Prostate gland (tissue), 2 donors: ENCODE results near the gene ACVR2B. TPM values are rescaled to one million over a fixed set of nuclear protein-coding genes. Genes with fewer than 3 reads are reported as not detected.

ENCODE experiments used
- DNase-seq: peaks from one replicate; pipeline ENCODE4 v3.0.0-alpha.2; 2019; ENCODE audit warnings: low spot score
- H3K27ac ChIP-seq, 2 donors: fragments of 200-600 bp; sonication (generic); 2 replicates each; pipeline ENCODE4 v1.5.1; 2017 to 2019
- H3K27me3 ChIP-seq: fragments of 200-600 bp; sonication (generic); replicated peaks from 2 replicates; pipeline ENCODE4 v1.5.1; 2019; ENCODE audit not compliant: insufficient read depth
- H3K36me3 ChIP-seq, 2 donors: fragments of 200-600 bp; sonication (generic); 1 replicate in 1 of 2; 2 replicates in 1 of 2; pipeline versions ENCODE4 v1.5.1 to v1.8.1; 2017 to 2019
- H3K4me1 ChIP-seq: fragments of 200-600 bp; sonication (generic); replicated peaks from 2 replicates; pipeline ENCODE4 v1.5.1; 2019
- H3K4me3 ChIP-seq, 2 donors: fragments of 200-600 bp; sonication (generic); 2 replicates each; pipeline ENCODE4 v1.5.1; 2017 to 2019
- H3K9me3 ChIP-seq: fragments of 200-600 bp; sonication (generic); 2 replicates; pipeline ENCODE4 v1.5.1; 2017
- POLR2A ChIP-seq: fragments of 450-650 bp; IDR thresholded peaks from one replicate; pipeline ENCODE4 v1.6.1; 2016; ENCODE audit warnings: antibody characterized with exemption, mild to moderate bottlenecking
- POLR2AphosphoS5 ChIP-seq: sonication (generic); formaldehyde crosslinking; IDR thresholded peaks from one replicate; pipeline ENCODE4 v1.6.1; 2017; ENCODE audit warnings: antibody characterized with exemption
- WGBS: methylation state at CpG from one replicate; pipeline ENCODE4 v1.1.5; 2018; 5-methylcytosine and 5-hydroxymethylcytosine counted together
- intact Hi-C: fragments of 100-400 bp; cut with DNase I; formaldehyde crosslinking; loops from one replicate; pipeline ENCODE4 v1.14.2; 2022
- total RNA-seq, 2 donors: library from RNA; depleted of rRNA; stranded (reverse); fragments of >200 nt; gene quantifications; one replicate each; pipeline ENCODE4 v1.1.0, GENCODE V29; 2016
- TF ChIP-seq, protein P1 (sequence below), 4 experiments: fragments of 200-600 bp in 2 of 4; fragments of 450-650 bp in 2 of 4; sonication (generic) in 2 of 4; IDR thresholded peaks; 1 replicate in 3 of 4; 2 replicates in 1 of 4; pipeline ENCODE4 v1.5.1; 2016 to 2019; ENCODE audit warnings: antibody characterized with exemption in 4 of 4, mild to moderate bottlenecking in 2 of 4, moderate library complexity in 2 of 4

The ACVR2B gene
- total RNA-seq, 2 donors from 2014 or later, result 5.8 to 24.3 TPM

DNA sequence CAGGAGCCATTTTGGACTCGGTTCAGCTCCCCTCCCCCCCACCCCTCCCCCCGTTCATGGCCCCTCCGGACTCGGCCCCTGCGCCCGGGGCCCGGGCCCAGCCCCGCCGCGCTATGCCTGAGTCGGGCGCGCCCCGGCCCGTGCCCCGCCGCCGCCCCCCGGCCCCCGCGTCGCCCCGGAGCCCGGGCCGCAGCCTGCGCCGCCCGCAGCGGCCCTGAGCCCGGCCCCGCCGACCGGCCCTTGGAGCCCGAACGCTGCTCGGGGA lies 155 bp downstream of the ACVR2B start:
- peaks cover 3% of the 10 kb centered on the region for H3K4me1 ChIP-seq
- DNase-seq, result no peak
- intact Hi-C loops, result loop anchor here (5.0 kb wide), 1 partner anchor 317 kb away; the partner anchor contains the start of genes ACAA1 and MYD88

DNA sequence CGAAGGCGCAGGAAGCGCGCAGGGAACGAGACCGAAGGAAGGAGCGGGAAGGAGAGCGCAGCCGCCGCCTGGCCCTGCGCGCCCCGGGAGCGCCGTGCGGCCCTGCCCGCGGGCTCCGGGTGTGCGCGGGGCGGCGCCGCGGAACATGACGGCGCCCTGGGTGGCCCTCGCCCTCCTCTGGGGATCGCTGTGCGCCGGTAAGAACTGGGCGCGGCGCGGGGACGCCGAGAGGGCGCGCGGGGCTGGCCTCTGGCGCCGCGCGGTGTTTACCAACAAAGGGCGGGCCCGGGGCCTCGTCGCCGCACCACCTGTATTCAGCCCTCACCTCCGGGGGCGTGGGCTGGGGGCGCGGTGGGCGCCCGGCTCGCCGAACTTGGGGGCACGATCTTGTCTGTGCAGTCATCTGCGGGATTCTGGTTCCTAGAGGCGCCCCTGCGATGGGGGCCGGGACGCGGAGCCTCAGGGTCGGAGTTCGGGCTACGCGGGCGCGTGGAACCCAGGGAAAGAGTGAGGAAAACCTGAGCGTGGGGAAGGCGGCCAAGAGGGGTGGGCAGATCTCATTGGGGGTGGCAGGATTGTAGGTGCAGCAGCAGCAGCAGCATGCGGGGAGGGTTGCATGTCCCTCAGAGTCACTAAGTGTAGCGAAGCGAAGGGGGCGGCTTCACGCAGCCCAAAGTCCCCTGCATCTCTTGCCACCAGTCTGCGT lies 641 bp downstream of the ACVR2B start:
- Histone ChIP-seq H3K4me1 (peaks cover 3% of the 10 kb centered on the region), H3K36me3 (no peaks in the 10 kb centered on the region), H3K4me3 (peak overlapping the region; percentile 70 to 83), H3K27me3 (no peaks in the 10 kb centered on the region), H3K27ac (peak overlapping the region; percentile 89 to 92), H3K9me3 (no peaks in the 10 kb centered on the region)
- WGBS, result under 1% methylated on average over 77 of the region's 78 CpGs
- intact Hi-C loops, result loop anchor here (5.0 kb wide), 1 partner anchor 317 kb away; the partner anchor contains the start of genes ACAA1 and MYD88
- TF ChIP-seq POLR2A (no peak), POLR2AphosphoS5 (no peak)
- TF ChIP-seq, protein P1, sequence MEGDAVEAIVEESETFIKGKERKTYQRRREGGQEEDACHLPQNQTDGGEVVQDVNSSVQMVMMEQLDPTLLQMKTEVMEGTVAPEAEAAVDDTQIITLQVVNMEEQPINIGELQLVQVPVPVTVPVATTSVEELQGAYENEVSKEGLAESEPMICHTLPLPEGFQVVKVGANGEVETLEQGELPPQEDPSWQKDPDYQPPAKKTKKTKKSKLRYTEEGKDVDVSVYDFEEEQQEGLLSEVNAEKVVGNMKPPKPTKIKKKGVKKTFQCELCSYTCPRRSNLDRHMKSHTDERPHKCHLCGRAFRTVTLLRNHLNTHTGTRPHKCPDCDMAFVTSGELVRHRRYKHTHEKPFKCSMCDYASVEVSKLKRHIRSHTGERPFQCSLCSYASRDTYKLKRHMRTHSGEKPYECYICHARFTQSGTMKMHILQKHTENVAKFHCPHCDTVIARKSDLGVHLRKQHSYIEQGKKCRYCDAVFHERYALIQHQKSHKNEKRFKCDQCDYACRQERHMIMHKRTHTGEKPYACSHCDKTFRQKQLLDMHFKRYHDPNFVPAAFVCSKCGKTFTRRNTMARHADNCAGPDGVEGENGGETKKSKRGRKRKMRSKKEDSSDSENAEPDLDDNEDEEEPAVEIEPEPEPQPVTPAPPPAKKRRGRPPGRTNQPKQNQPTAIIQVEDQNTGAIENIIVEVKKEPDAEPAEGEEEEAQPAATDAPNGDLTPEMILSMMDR (IDR thresholded peaks at IDR 0.05), result no peak
- DNase-seq, result peak; percentile 25

More for the DNA sequence above, 155 bp downstream of the ACVR2B start:
- H3K36me3 ChIP-seq, result no peaks in the 10 kb centered on the region
- H3K27ac ChIP-seq, result peak overlapping the region; percentile 89 to 92
- H3K27me3 ChIP-seq, result no peaks in the 10 kb centered on the region
- TF ChIP-seq POLR2A (no peak), POLR2AphosphoS5 (no peak)
- TF ChIP-seq, protein P1 (IDR thresholded peaks at IDR 0.05), result no peak
- H3K4me3 ChIP-seq, result peak overlapping the region; percentile 70 to 83
- WGBS, result 0% methylated on average over 15 of the region's 36 CpGs
- H3K9me3 ChIP-seq, result no peaks in the 10 kb centered on the region

DNA sequence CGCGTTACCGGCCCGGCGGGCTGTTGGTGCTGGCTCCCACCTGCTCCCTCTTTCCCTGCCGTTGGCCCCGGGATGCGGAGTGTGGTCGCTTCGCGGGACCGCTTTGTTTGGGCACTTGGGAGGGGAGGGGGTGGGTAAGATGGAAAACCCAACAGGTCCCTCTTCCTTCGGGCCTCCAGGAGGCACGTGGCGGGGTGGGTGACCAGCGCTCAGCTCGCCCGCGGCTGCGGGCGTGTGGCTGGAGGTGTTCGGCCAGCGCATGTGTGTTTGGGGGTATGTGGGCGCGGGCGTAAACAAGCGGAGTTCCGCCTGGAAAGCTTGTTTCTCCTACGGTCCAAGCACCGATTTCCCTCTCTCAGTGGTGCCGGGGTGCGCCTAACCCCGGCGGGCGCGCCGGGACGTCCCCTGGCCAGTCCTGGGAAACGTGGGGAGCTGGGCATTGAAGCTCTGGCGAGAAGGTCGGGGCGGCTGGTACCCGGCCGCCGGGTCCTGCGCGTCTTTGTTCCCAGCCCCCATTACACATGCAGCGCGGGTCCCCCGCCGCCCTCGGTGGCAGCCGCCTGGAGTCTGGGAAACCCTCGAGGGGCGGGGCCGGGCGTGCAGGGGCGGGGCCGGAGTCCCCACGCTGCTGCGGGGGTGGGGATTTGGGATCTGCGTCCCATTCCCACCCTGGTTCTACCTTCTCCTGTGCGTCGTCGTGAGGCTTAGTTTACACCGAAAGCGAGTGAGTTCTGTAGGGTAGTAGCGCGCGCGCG lies 1.4 kb downstream of the ACVR2B start:
- Histone ChIP-seq H3K4me3 (peak overlapping the region; percentile 70 to 83), H3K36me3 (no peaks in the 10 kb centered on the region), H3K4me1 (peaks cover 10% of the 10 kb centered on the region), H3K27me3 (no peaks in the 10 kb centered on the region), H3K9me3 (no peaks in the 10 kb centered on the region), H3K27ac (peak overlapping the region; percentile 89 to 92)
- under 1% methylated on average over 70 of the region's 72 CpGs for WGBS
- intact Hi-C loops, result loop anchor here (5.0 kb wide), 2 partner anchors 37 to 318 kb away; partner anchors contain the start of genes ACAA1 and MYD88
- TF ChIP-seq POLR2A (peak; percentile 61), POLR2AphosphoS5 (peak; percentile 81)
- TF ChIP-seq, protein P1 (IDR thresholded peaks at IDR 0.05), result no peak
- peak; percentile 88 for DNase-seq

DNA sequence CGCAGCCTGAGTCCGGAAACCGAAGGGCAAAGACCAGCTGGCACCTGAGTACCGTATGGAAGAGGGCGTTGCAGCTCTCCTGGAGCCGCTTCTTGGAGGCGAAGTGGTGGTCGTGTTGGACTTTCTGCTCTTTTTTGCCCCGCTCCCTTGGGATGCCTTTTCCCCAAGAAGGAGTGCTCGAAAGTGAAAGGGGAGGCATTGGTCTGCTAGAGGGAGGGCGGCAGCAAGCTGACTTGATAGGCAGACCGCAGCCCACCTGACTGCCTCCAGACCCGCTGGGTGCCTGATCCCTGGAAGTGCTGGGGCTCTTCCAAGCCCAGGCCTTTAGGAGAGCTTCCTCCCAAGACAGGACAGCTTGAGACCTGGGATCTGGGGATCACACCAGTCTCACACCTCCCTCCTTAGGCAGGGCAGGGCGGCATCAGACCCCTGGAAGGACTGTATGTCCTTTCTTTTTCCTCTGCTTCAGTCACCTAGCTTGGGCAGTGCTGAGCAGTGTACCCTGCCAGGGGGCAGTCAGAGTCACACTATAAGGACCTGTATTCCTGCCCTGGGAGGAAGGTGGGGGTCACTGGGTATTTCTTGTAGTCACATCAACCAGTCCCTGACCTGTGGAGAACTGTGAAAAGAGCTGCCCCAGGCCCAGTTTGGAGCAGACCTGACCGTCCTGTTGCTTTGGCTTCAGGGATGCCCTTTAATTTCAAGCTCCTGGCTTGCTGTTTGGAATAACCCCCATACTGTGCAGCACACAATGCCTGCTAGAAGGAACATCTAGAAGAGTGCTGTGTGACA lies 2.1 kb downstream of the ACVR2B start:
- H3K27me3 ChIP-seq, result no peaks in the 10 kb centered on the region
- intact Hi-C loops, result loop anchor here (5.0 kb wide), 1 partner anchor 36 kb away; no protein-coding TSS in a partner anchor
- peak overlapping the region; percentile 70 to 83 for H3K4me3 ChIP-seq
- peak overlapping the region; percentile 89 to 92 for H3K27ac ChIP-seq
- H3K4me1 ChIP-seq, result peaks cover 13% of the 10 kb centered on the region
- no peak for DNase-seq
- TF ChIP-seq POLR2A (peak; percentile 28), POLR2AphosphoS5 (no peak)
- no peaks in the 10 kb centered on the region for H3K36me3 ChIP-seq
- no peaks in the 10 kb centered on the region for H3K9me3 ChIP-seq
- 10% methylated on average over 15 of the region's 15 CpGs for WGBS
